Pancreas (tissue), 10 donors: ENCODE data around the gene SMARCA4. TPM values are rescaled to one million over a fixed set of nuclear protein-coding genes. Genes with fewer than 3 reads are reported as not detected.

Source experiments
- ATAC-seq, 4 donors: fragments of 200-7000 bp; cut with Tn5 transposase; one replicate each; pipeline versions ENCODE4 v1.8.0 to v1.9.1; 2020; ENCODE audit warnings: mild to moderate bottlenecking in 4 of 4, moderate library complexity in 4 of 4
- DNase-seq, 6 donors: peaks; one replicate each; pipeline ENCODE4 v3.0.0-alpha.2; 2020
- FAIRE-seq: peaks from 2 replicates; lab custom pipeline; 2012; peaks lifted over from hg19 to GRCh38; lab: Jason Lieb, UNC
- H3K27ac ChIP-seq, 4 donors: fragments of 200-600 bp; sonication (generic); 1 replicate in 3 of 4; 2 replicates in 1 of 4; pipeline versions ENCODE4 v1.5.0 to v1.8.0; 2020
- H3K27me3 ChIP-seq, 4 donors: fragments of 200-600 bp; one replicate each; pipeline ENCODE4 v1.8.0; 2021
- H3K36me3 ChIP-seq, 3 donors: fragments of 200-600 bp; sonication (generic) in 1 of 3; one replicate each; pipeline versions ENCODE4 v1.5.0 to v1.8.0; 2020 to 2021
- H3K4me1 ChIP-seq, 3 donors: fragments of 200-600 bp; one replicate each; pipeline ENCODE4 v1.8.0; 2021
- H3K4me3 ChIP-seq, 4 donors: fragments of 200-600 bp; sonication (generic) in 2 of 4; one replicate each; pipeline versions ENCODE4 v1.5.0 to v1.8.0; 2020 to 2021
- H3K9me3 ChIP-seq, 4 donors: fragments of 200-600 bp; one replicate each; pipeline ENCODE4 v1.8.0; 2021
- WGBS, 2 donors: extraction: QIAGEN DNeasy Blood & Tissue Kit; methylation state at CpG; one replicate each; pipeline ENCODE4 v1.1.7; 2013; 5-methylcytosine and 5-hydroxymethylcytosine counted together
- intact Hi-C, 3 donors: fragments of 100-400 bp; cut with DNase I; formaldehyde crosslinking; loops; one replicate each; pipeline versions ENCODE4 v1.11.1 to v1.14.2; 2022
- polyA plus RNA-seq, 2 donors: library from polyadenylated mRNA; stranded (reverse); fragments of 200-250 nt; gene quantifications; one replicate each; pipeline ENCODE4 v1.2.3, GENCODE V29; 2013
- total RNA-seq, 6 donors: library from RNA; stranded (reverse); fragmentation: NEBNext Ultra II Directional in 4 of 6; extraction: Animal tissue kit (Norgen Biotek cat#: 25700) in 4 of 6; gene quantifications; one replicate each; pipeline versions ENCODE4 v1.2.1 to v1.2.4, GENCODE V29; 2021 to 2023
- TF ChIP-seq, protein P1 (sequence below), 4 donors: fragments of 200-600 bp; sonication (generic) in 3 of 4; IDR thresholded peaks; one replicate each; pipeline versions ENCODE4 v1.5.0 to v1.8.0; 2021; ENCODE audit warnings: antibody characterized with exemption in 4 of 4
- donor health status: healthy with polysubstance abuse.
- donor health status: DM: no; HTN: no; CAD: no; lungs with moderate emphysema.
- donor health status: DM: no; HTN: no; CAD: no.
- donor health status: control.
- donor health status: control.
- donor health status: Bipolar disorder and iron deficiency.
- donor health status: DM: yes; HTN: yes; CAD: no.
- donor health status: DM: no; HTN: no; CAD: no.
- donor health status: DM: no; HTN: no; CAD: no.
- donor health status: DM: yes; HTN: yes; CAD: no.

Gene SMARCA4
- total and polyA plus RNA-seq, 8 donors = 28.7 to 77.8 (median 42.9) TPM

- no peak overlapping the region for H3K4me3 ChIP-seq
- FAIRE-seq (no peak), ATAC-seq (no peak), DNase-seq (no peak)
- no peaks in the 10 kb centered on the region for H3K27me3 ChIP-seq
- peaks cover 3 to 48% (median 12%) of the 10 kb centered on the region in 3 donors for H3K36me3 ChIP-seq
- H3K27ac ChIP-seq = no peak overlapping the region
- intact Hi-C loops = no loop called here
- no peaks in the 10 kb centered on the region for H3K4me1 ChIP-seq
- 89 to 93% methylated on average over 10 of the region's 10 CpGs for WGBS, 2 donors
- TF ChIP-seq, protein P1, sequence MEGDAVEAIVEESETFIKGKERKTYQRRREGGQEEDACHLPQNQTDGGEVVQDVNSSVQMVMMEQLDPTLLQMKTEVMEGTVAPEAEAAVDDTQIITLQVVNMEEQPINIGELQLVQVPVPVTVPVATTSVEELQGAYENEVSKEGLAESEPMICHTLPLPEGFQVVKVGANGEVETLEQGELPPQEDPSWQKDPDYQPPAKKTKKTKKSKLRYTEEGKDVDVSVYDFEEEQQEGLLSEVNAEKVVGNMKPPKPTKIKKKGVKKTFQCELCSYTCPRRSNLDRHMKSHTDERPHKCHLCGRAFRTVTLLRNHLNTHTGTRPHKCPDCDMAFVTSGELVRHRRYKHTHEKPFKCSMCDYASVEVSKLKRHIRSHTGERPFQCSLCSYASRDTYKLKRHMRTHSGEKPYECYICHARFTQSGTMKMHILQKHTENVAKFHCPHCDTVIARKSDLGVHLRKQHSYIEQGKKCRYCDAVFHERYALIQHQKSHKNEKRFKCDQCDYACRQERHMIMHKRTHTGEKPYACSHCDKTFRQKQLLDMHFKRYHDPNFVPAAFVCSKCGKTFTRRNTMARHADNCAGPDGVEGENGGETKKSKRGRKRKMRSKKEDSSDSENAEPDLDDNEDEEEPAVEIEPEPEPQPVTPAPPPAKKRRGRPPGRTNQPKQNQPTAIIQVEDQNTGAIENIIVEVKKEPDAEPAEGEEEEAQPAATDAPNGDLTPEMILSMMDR (IDR thresholded peaks at IDR 0.05) = no peak
- no peaks in the 10 kb centered on the region for H3K9me3 ChIP-seq
Measured at GRCh38 chr19:10985502-10985901, 24.7 kb downstream of the SMARCA4 start.

DNA sequence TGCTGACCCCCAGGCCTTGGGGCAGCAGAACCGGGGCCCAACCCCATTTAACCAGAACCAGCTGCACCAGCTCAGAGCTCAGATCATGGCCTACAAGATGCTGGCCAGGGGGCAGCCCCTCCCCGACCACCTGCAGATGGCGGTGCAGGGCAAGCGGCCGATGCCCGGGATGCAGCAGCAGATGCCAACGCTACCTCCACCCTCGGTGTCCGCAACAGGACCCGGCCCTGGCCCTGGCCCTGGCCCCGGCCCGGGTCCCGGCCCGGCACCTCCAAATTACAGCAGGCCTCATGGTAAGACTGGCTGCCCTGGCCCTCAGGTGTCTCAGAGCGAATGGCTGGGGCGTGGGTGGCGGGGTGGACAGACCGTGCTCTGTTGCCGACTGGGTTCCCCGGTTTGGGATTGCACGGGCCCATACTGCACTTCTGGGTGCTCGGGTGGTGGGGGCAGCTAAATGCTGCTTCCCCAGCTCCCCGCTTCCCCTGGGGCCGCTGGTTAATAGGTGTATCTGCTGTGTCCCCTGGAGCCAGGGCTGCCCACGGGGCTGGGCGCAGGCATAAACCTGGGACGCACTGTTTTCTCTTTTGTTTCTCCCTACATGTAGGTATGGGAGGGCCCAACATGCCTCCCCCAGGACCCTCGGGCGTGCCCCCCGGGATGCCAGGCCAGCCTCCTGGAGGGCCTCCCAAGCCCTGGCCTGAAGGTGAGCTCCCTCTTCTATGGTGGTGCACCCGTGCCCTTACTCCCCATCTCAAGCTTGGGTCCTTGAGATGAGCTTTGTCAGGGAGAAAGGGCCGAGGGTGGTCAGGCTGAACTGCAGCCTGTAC is 25.7 kb downstream of the SMARCA4 start:
- Histone ChIP-seq H3K9me3 (no peaks in the 10 kb centered on the region), H3K36me3 (peaks cover 3 to 59% (median 12%) of the 10 kb centered on the region in 3 donors), H3K27ac (no peak overlapping the region), H3K4me3 (no peak overlapping the region), H3K4me1 (no peaks in the 10 kb centered on the region), H3K27me3 (no peaks in the 10 kb centered on the region)
- DNase-seq (no peak), ATAC-seq (no peak), FAIRE-seq (no peak)
- 92 to 93% methylated on average over 31 to 32 of the region's 32 CpGs for WGBS, 2 donors
- intact Hi-C loops = no loop called here
- TF ChIP-seq, protein P1 (IDR thresholded peaks at IDR 0.05) = no peak

DNA sequence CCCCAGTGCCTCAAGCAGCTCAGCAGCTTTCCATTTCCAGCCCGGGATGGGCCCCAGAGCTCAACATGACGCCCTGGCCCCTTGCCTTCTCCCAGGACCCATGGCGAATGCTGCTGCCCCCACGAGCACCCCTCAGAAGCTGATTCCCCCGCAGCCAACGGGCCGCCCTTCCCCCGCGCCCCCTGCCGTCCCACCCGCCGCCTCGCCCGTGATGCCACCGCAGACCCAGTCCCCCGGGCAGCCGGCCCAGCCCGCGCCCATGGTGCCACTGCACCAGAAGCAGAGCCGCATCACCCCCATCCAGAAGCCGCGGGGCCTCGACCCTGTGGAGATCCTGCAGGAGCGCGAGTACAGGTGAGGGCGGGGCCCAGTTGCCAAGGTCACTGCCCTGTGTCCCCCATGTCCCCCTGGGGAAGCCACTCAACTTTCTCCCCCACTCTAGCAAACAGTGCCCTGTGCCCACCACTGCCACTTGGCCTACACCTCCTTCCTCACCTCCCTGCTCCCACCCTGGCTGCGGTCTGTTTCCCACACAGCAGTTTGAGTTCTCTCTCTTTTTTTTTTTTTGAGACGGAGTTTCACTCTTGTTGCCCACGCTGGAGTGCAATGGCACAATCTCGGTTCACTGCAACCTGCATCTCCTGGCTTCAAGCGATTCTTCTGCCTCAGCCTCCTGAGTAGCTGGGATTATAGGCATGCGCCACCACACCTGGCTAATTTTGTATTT is 26.9 kb downstream of the SMARCA4 start:
- TF ChIP-seq, protein P1 (IDR thresholded peaks at IDR 0.05) = no peak
- no peaks in the 10 kb centered on the region for H3K4me1 ChIP-seq
- DNase-seq (no peak), ATAC-seq (no peak), FAIRE-seq (no peak)
- WGBS, 2 donors = 93 to 94% methylated on average over 31 to 32 of the region's 32 CpGs
- H3K27me3 ChIP-seq = no peaks in the 10 kb centered on the region
- H3K4me3 ChIP-seq = no peak overlapping the region
- H3K36me3 ChIP-seq = peaks cover 3 to 60% (median 12%) of the 10 kb centered on the region in 3 donors
- H3K9me3 ChIP-seq = no peaks in the 10 kb centered on the region
- no peak overlapping the region for H3K27ac ChIP-seq
- intact Hi-C loops = no loop called here

DNA sequence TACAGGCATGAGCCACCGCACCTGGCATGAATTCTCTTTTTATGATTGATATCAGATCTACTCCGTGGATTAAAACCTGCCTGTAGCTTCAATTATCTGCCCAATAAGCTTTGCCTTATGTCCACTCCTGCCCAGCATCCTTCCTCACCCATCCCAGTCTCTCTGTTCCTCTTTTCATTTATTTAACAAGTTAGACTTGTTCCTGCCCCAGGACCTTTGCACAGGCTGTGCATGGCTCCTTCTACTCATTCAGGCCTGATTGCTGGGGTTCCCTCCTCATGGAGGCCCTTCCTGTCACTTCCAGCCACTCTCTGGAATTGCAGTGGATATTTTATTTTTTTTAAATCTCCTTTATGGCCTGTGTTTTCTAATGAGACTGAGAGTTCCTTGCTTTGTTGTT is 27.6 kb downstream of the SMARCA4 start:
- FAIRE-seq (no peak), DNase-seq (no peak), ATAC-seq (no peak)
- Histone ChIP-seq H3K27me3 (no peaks in the 10 kb centered on the region), H3K4me1 (no peaks in the 10 kb centered on the region), H3K27ac (no peak overlapping the region), H3K36me3 (peaks cover 3 to 63% (median 12%) of the 10 kb centered on the region in 3 donors), H3K4me3 (no peak overlapping the region), H3K9me3 (no peaks in the 10 kb centered on the region)
- WGBS, 2 donors = 89 to 95% methylated on average over 2 of the region's 2 CpGs
- TF ChIP-seq, protein P1 (IDR thresholded peaks at IDR 0.05) = no peak
- intact Hi-C loops = no loop called here
